NT2/D1 (cell line): ENCODE measurements around the gene TMOD1.

ENCODE experiments used
- YY1 ChIP-seq: IDR thresholded peaks from 2 replicates; pipeline ENCODE4 v1.6.1; 2011; ENCODE audit not compliant: insufficient read length, insufficient read depth
- ZNF274 ChIP-seq: IDR thresholded peaks from 2 replicates; pipeline ENCODE4 v1.6.1; 2011; ENCODE audit warnings: mild to moderate bottlenecking, low read depth, low read length

DNA sequence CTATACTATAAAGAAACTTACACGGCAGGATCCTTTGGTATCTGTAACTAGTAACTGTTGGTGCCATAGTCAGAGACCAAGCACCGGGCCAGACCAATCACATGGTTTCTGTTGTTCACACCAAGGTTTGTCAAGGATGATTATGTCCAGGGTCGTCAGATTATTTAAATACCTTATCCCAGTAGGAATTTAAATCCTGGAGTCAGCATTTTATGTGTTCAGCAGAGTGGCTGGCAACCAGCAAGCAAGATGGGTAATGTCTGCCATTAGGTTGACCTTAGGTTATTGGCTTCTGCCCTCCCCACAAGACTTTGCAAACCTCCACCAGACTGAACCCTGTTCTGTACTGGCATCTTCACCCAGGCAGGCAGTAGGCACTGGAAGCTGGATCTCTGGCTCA is 39.3 kb upstream of the TMOD1 start:
- TF ChIP-seq YY1, result no peak
- TF ChIP-seq ZNF274, result no peak
